ENCODE data around the gene OSBPL8.
"Not testable (repeated sequence)": the region's sequence is repeated elsewhere in the genome, so short reads cannot be mapped to it uniquely, and the experiment has no call there.

OSBPL8 gene

DNA sequence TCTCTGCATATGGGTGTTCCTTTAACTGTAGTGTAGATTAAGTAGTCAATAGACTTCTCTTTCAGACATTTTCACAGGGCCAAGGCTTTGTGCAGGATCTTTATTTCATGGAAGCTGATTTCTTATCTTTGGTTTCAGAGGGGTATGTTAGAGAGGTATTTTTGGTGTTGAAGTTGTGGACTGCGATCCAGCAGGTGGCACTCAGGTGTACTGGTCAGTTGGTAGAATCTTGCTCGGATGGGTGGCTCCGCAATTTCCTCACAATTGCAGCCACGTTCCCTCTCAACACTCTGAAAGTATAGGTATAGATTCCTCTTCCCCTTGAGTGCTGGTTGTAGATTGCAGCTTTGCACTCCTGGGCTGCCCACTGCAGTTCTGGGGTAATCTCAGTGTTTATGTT lies 44.3 kb downstream of the OSBPL8 start (continued):
- TF ChIP-seq, protein P1, sequence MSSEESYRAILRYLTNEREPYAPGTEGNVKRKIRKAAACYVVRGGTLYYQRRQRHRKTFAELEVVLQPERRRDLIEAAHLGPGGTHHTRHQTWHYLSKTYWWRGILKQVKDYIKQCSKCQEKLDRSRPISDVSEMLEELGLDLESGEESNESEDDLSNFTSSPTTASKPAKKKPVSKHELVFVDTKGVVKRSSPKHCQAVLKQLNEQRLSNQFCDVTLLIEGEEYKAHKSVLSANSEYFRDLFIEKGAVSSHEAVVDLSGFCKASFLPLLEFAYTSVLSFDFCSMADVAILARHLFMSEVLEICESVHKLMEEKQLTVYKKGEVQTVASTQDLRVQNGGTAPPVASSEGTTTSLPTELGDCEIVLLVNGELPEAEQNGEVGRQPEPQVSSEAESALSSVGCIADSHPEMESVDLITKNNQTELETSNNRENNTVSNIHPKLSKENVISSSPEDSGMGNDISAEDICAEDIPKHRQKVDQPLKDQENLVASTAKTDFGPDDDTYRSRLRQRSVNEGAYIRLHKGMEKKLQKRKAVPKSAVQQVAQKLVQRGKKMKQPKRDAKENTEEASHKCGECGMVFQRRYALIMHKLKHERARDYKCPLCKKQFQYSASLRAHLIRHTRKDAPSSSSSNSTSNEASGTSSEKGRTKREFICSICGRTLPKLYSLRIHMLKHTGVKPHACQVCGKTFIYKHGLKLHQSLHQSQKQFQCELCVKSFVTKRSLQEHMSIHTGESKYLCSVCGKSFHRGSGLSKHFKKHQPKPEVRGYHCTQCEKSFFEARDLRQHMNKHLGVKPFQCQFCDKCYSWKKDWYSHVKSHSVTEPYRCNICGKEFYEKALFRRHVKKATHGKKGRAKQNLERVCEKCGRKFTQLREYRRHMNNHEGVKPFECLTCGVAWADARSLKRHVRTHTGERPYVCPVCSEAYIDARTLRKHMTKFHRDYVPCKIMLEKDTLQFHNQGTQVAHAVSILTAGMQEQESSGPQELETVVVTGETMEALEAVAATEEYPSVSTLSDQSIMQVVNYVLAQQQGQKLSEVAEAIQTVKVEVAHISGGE (tag by site-specific recombination; conservative IDR thresholded peaks at IDR 0.05; ENCODE audit: low read depth): no peak
- TF ChIP-seq, protein P2, sequence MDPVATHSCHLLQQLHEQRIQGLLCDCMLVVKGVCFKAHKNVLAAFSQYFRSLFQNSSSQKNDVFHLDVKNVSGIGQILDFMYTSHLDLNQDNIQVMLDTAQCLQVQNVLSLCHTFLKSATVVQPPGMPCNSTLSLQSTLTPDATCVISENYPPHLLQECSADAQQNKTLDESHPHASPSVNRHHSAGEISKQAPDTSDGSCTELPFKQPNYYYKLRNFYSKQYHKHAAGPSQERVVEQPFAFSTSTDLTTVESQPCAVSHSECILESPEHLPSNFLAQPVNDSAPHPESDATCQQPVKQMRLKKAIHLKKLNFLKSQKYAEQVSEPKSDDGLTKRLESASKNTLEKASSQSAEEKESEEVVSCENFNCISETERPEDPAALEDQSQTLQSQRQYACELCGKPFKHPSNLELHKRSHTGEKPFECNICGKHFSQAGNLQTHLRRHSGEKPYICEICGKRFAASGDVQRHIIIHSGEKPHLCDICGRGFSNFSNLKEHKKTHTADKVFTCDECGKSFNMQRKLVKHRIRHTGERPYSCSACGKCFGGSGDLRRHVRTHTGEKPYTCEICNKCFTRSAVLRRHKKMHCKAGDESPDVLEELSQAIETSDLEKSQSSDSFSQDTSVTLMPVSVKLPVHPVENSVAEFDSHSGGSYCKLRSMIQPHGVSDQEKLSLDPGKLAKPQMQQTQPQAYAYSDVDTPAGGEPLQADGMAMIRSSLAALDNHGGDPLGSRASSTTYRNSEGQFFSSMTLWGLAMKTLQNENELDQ (tag by site-specific recombination; IDR thresholded peaks at IDR 0.05; ENCODE audit: low read depth): no peak
- TF ChIP-seq, protein P3, sequence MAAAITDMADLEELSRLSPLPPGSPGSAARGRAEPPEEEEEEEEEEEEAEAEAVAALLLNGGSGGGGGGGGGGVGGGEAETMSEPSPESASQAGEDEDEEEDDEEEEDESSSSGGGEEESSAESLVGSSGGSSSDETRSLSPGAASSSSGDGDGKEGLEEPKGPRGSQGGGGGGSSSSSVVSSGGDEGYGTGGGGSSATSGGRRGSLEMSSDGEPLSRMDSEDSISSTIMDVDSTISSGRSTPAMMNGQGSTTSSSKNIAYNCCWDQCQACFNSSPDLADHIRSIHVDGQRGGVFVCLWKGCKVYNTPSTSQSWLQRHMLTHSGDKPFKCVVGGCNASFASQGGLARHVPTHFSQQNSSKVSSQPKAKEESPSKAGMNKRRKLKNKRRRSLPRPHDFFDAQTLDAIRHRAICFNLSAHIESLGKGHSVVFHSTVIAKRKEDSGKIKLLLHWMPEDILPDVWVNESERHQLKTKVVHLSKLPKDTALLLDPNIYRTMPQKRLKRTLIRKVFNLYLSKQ (tag by site-specific recombination; IDR thresholded peaks at IDR 0.05; ENCODE audit: borderline replicate concordance): no peak
- TF ChIP-seq ZBTB48 (tag by site-specific recombination; IDR thresholded peaks at IDR 0.05): no peak

DNA sequence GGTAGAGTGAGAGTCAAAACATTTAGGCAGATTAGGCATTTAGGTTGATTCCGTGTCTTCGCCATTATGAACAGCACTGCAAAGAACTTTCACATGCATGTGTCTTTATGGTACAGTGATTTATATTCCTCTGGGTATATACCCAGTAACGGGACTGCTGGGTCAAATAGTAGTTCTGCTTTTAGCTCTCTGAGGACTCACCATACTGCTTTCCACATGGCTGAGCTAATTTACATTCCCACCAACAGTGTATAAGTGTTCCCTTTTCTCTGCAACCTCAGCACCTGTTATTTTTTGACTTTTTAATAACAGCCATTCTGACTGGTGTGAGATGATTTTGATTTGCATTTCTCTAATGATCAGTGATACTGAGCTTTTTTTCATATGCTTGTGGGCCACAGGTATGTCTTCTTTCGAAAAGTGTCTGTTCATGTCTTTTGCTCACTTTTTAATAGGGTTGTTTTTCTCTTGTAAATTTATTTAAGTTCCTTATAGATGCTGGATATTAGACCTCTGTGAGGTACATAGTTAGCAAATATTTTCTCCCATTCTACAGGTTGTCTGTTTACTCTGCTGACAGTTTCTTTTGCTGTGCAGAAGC lies 48.4 kb downstream of the OSBPL8 start:
- H3K4me1 ChIP-seq (ENCODE audit: control insufficient read depth, insufficient read depth, low read length); H3K9me3 ChIP-seq (ENCODE audit: control insufficient read depth, insufficient read depth, low read depth, low read length); H3K36me3 ChIP-seq (ENCODE audit: control insufficient read depth in 2 of 2, insufficient read depth in 1 of 2, low read length in 2 of 2); H3K27ac ChIP-seq (ENCODE audit: extremely low read depth, low read depth, low read length); H3K4me3 ChIP-seq (ENCODE audit: low read depth, low read length); POLR2A ChIA-PET: not testable (repeated sequence)
- peak; percentile 40; the same call in 1 of the 2 replicates for TF ChIP-seq ZNF133 (tag by site-specific recombination; IDR thresholded peaks at IDR 0.05)
- CTCF ChIA-PET: interaction anchor here (0.6 kb wide), 1 partner anchor 20 kb away, joined by 4 read pairs; no protein-coding TSS in a partner anchor

DNA sequence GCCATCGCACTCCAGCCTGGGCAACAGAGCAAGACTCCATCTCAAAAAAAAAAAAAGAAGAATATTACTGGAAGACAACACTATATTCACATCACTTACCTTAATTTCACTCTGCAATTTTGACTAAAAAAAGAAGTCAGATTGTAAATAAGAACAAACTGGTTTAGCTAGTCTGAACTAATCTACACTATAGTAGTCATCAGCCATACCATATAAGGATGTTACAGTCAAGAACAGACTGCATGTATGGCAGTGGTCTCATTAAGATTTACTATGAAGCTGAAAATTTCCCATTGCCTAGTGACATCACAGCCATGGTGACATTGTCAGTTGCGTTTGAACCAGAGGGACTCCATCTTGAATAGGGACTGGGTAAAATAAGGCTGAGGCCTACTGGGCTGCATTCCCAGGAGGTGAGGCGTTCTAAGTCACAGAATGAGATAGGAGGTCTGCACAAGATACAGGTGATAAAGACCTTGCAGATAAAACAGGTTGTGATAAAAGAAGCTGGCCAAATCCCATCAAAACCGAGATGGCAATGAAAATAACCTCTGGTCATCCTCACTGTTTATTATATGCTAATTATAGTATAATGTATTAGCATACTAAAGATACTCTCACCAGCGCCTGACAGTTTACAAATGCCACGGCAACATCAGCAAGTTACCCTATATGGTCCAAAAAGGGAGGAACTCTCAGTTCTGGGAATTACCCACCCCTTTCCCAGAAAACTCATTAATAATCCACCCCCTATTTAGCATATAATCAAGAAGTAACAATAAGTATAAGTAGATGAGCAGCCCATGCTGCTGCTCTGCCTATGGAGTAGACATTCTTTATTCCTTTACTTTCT lies 51.2 kb downstream of the OSBPL8 start:
- ChIA-PET POLR2A (no interaction called here), CTCF (interaction anchor here (0.6 to 1.3 kb wide), 2 partner anchors 13 to 79 kb away, joined by 3 to 4 read pairs; no protein-coding TSS in a partner anchor)
- Histone ChIP-seq H3K36me3 (ENCODE audit: control insufficient read depth in 2 of 2, insufficient read depth in 1 of 2, low read length in 2 of 2) (no peaks in the 10 kb centered on the region; a peak in 2 of 3 replicates), H3K9me3 (ENCODE audit: control insufficient read depth, insufficient read depth, low read depth, low read length) (no peaks in the 10 kb centered on the region), H3K4me1 (ENCODE audit: control insufficient read depth, insufficient read depth, low read length) (no peaks in the 10 kb centered on the region), H3K4me3 (ENCODE audit: low read depth, low read length) (no peak overlapping the region), H3K27ac (ENCODE audit: extremely low read depth, low read depth, low read length) (no peak overlapping the region)
- TF ChIP-seq ZNF76 (tag by site-specific recombination; IDR thresholded peaks at IDR 0.05; ENCODE audit: borderline replicate concordance, low read depth) (no peak), ZNF214 (tag by site-specific recombination; IDR thresholded peaks at IDR 0.05; ENCODE audit: borderline replicate concordance) (no peak), HOXD13 (CRISPR knock-in tag; IDR thresholded peaks at IDR 0.05; ENCODE audit: borderline replicate concordance) (no peak), ZNF530 (tag by site-specific recombination; IDR thresholded peaks at IDR 0.05; ENCODE audit: low read depth) (no peak), GLI4 (tag by site-specific recombination; IDR thresholded peaks at IDR 0.05) (no peak)

All from HEK293 (cell line).